Prostate gland (tissue), 2 donors: Measurements from ENCODE around the gene ETV4. TPM values are rescaled to one million over a fixed set of nuclear protein-coding genes. Genes with fewer than 3 reads are reported as not detected.
"Not testable (repeated sequence)": the region's sequence is repeated elsewhere in the genome, so short reads cannot be mapped to it uniquely, and the experiment has no call there.

Experiments
- DNase-seq: peaks from one replicate; pipeline ENCODE4 v3.0.0-alpha.2; 2019; ENCODE audit warnings: low spot score
- H3K27ac ChIP-seq, 2 donors: fragments of 200-600 bp; sonication (generic); 2 replicates each; pipeline ENCODE4 v1.5.1; 2017 to 2019
- H3K27me3 ChIP-seq: fragments of 200-600 bp; sonication (generic); replicated peaks from 2 replicates; pipeline ENCODE4 v1.5.1; 2019; ENCODE audit not compliant: insufficient read depth
- H3K36me3 ChIP-seq, 2 donors: fragments of 200-600 bp; sonication (generic); 1 replicate in 1 of 2; 2 replicates in 1 of 2; pipeline versions ENCODE4 v1.5.1 to v1.8.1; 2017 to 2019
- H3K4me1 ChIP-seq: fragments of 200-600 bp; sonication (generic); replicated peaks from 2 replicates; pipeline ENCODE4 v1.5.1; 2019
- H3K4me3 ChIP-seq, 2 donors: fragments of 200-600 bp; sonication (generic); 2 replicates each; pipeline ENCODE4 v1.5.1; 2017 to 2019
- H3K9me3 ChIP-seq: fragments of 200-600 bp; sonication (generic); 2 replicates; pipeline ENCODE4 v1.5.1; 2017
- CTCF ChIP-seq, 4 experiments: fragments of 200-600 bp in 2 of 4; fragments of 450-650 bp in 2 of 4; sonication (generic) in 2 of 4; IDR thresholded peaks; 1 replicate in 3 of 4; 2 replicates in 1 of 4; pipeline ENCODE4 v1.5.1; 2016 to 2019; ENCODE audit warnings: antibody characterized with exemption in 4 of 4, mild to moderate bottlenecking in 2 of 4, moderate library complexity in 2 of 4
- POLR2A ChIP-seq: fragments of 450-650 bp; IDR thresholded peaks from one replicate; pipeline ENCODE4 v1.6.1; 2016; ENCODE audit warnings: antibody characterized with exemption, mild to moderate bottlenecking
- POLR2AphosphoS5 ChIP-seq: sonication (generic); formaldehyde crosslinking; IDR thresholded peaks from one replicate; pipeline ENCODE4 v1.6.1; 2017; ENCODE audit warnings: antibody characterized with exemption
- WGBS: methylation state at CpG from one replicate; pipeline ENCODE4 v1.1.5; 2018; 5-methylcytosine and 5-hydroxymethylcytosine counted together
- intact Hi-C: fragments of 100-400 bp; cut with DNase I; formaldehyde crosslinking; loops from one replicate; pipeline ENCODE4 v1.14.2; 2022
- total RNA-seq, 2 donors: library from RNA; depleted of rRNA; stranded (reverse); fragments of >200 nt; gene quantifications; one replicate each; pipeline ENCODE4 v1.1.0, GENCODE V29; 2016

ETV4 gene
- total RNA-seq, 2 donors from 2014 or later, result 2.9 to 4.0 TPM

GRCh38 chr17:43521389-43521788 lies 24.8 kb downstream of the ETV4 start:
- DNase-seq, result no peak
- Histone ChIP-seq H3K4me3 (no peak overlapping the region), H3K4me1 (no peaks in the 10 kb centered on the region), H3K27ac (no peak overlapping the region), H3K36me3 (peaks cover 14 to 19% of the 10 kb centered on the region in 2 donors), H3K9me3 (no peaks in the 10 kb centered on the region), H3K27me3 (no peaks in the 10 kb centered on the region)
- WGBS, result 86% methylated on average over 4 of the region's 4 CpGs
- intact Hi-C loops, result no loop called here
- TF ChIP-seq CTCF (IDR thresholded peaks at IDR 0.05) (no peak), POLR2AphosphoS5 (no peak), POLR2A (no peak)

GRCh38 chr17:43517615-43518386 lies 28.3 kb downstream of the ETV4 start:
- H3K4me1 ChIP-seq, result no peaks in the 10 kb centered on the region
- H3K4me3 ChIP-seq, result no peak overlapping the region
- no peaks in the 10 kb centered on the region for H3K27me3 ChIP-seq
- no peak for DNase-seq
- intact Hi-C loops, result no loop called here
- H3K36me3 ChIP-seq, result peaks cover 9 to 14% of the 10 kb centered on the region in 2 donors
- H3K27ac ChIP-seq, result no peak overlapping the region
- 58% methylated on average over 8 of the region's 8 CpGs for WGBS
- H3K9me3 ChIP-seq, result no peaks in the 10 kb centered on the region
- no peak for TF ChIP-seq POLR2AphosphoS5
- TF ChIP-seq CTCF (IDR thresholded peaks at IDR 0.05), result no peak
- no peak for TF ChIP-seq POLR2A

- no peak overlapping the region for H3K4me3 ChIP-seq
- H3K27me3 ChIP-seq, result no peaks in the 10 kb centered on the region
- no peak overlapping the region for H3K27ac ChIP-seq
- WGBS, result 37% methylated on average over 6 of the region's 6 CpGs
- H3K36me3 ChIP-seq, result peaks cover 6 to 14% of the 10 kb centered on the region in 2 donors
- H3K9me3 ChIP-seq, result no peaks in the 10 kb centered on the region
- TF ChIP-seq POLR2AphosphoS5, result peak; percentile 67
- TF ChIP-seq POLR2A, result no peak
- no peak for TF ChIP-seq CTCF (IDR thresholded peaks at IDR 0.05)
- DNase-seq, result peak; percentile 23
- H3K4me1 ChIP-seq, result no peaks in the 10 kb centered on the region
- intact Hi-C loops, result no loop called here
Observed at GRCh38 chr17:43517161-43517560, 29.0 kb downstream of the ETV4 start.

- no peaks in the 10 kb centered on the region for H3K4me1 ChIP-seq
- DNase-seq, result no peak
- no peaks in the 10 kb centered on the region for H3K9me3 ChIP-seq
- TF ChIP-seq CTCF (IDR thresholded peaks at IDR 0.05) (no peak), POLR2AphosphoS5 (no peak), POLR2A (no peak)
- peaks cover 0 to 4% of the 10 kb centered on the region in 2 donors for H3K36me3 ChIP-seq
- no peak overlapping the region for H3K4me3 ChIP-seq
- intact Hi-C loops, result no loop called here
- 92% methylated on average over 1 of the region's 1 CpG for WGBS
- no peaks in the 10 kb centered on the region for H3K27me3 ChIP-seq
- H3K27ac ChIP-seq, result no peak overlapping the region
Observed at GRCh38 chr17:43515656-43516055, 30.5 kb downstream of the ETV4 start.

- intact Hi-C loops, H3K4me3 ChIP-seq, H3K9me3 ChIP-seq, H3K27me3 ChIP-seq, H3K27ac ChIP-seq, DNase-seq, H3K4me1 ChIP-seq: not testable (repeated sequence)
- WGBS, result 94% methylated on average over 3 of the region's 3 CpGs
- H3K36me3 ChIP-seq, result peaks cover 11 to 18% of the 10 kb centered on the region in 2 donors
Observed at GRCh38 chr17:43511199-43511598, 34.9 kb downstream of the ETV4 start.

GRCh38 chr17:43509440-43509839 lies 36.7 kb downstream of the ETV4 start:
- H3K4me1 ChIP-seq, H3K9me3 ChIP-seq, DNase-seq, H3K27ac ChIP-seq, H3K27me3 ChIP-seq, H3K4me3 ChIP-seq, intact Hi-C loops: not testable (repeated sequence)
- WGBS, result 98% methylated on average over 7 of the region's 7 CpGs
- peaks cover 14 to 18% of the 10 kb centered on the region in 2 donors for H3K36me3 ChIP-seq
